ENCODE measurements around the gene ARHGAP25. TPM values are rescaled to one million over a fixed set of nuclear protein-coding genes. Genes with fewer than 3 reads are reported as not detected.

ARHGAP25 gene
- total RNA-seq, 1 donor from 2014 or later = 5.8 TPM

GRCh38 chr2:68722712-68723111, 11.9 kb upstream of the ARHGAP25 start:
- H3K36me3 ChIP-seq = no peaks in the 10 kb centered on the region
- H3K4me3 Mint-ChIP-seq = no peak overlapping the region
- H2AFZ ChIP-seq (replicated peaks) = no peak overlapping the region

GRCh38 chr2:68723181-68723580, 11.4 kb upstream of the ARHGAP25 start:
- no peak overlapping the region for H2AFZ ChIP-seq (replicated peaks)
- H3K4me2 ChIP-seq = no peak overlapping the region
- DNase-seq (ENCODE audit: low spot score) = no peak
- no peaks in the 10 kb centered on the region for H3K9me3 Mint-ChIP-seq
- no peak overlapping the region for H3K27ac ChIP-seq
- H3K9me3 ChIP-seq (ENCODE audit: low read depth) = no peaks in the 10 kb centered on the region
- H3K27ac Mint-ChIP-seq = no peak overlapping the region
- no peaks in the 10 kb centered on the region for H3K79me2 ChIP-seq (ENCODE audit: low read depth)
- no peak overlapping the region for H3K9ac ChIP-seq
- TF ChIP-seq CTCF (IDR thresholded peaks at IDR 0.05) (no peak), EZH2 (IDR thresholded peaks at IDR 0.05) (no peak), EZH2phosphoT487 (IDR thresholded peaks at IDR 0.05) (no peak)
- H3K27me3 ChIP-seq = no peaks in the 10 kb centered on the region
- no peaks in the 10 kb centered on the region for H3K4me1 Mint-ChIP-seq
- peaks cover 4% of the 10 kb centered on the region for H3K27me3 Mint-ChIP-seq (ENCODE audit: insufficient read depth, low read depth)
- no peaks in the 10 kb centered on the region for H3K4me1 ChIP-seq
- H3K36me3 ChIP-seq = no peaks in the 10 kb centered on the region
- no peaks in the 10 kb centered on the region for H3K36me3 Mint-ChIP-seq
- no peaks in the 10 kb centered on the region for H4K20me1 ChIP-seq (ENCODE audit: low read depth)
- no peaks in the 10 kb centered on the region for H3F3A ChIP-seq (ENCODE audit: low read depth)
- no peak overlapping the region for H3K4me3 Mint-ChIP-seq
- H3K4me3 ChIP-seq = no peak overlapping the region

More at GRCh38 chr2:68722712-68723111, 11.9 kb upstream of the ARHGAP25 start:
- no peaks in the 10 kb centered on the region for H3K9me3 ChIP-seq (ENCODE audit: low read depth)
- H3K4me3 ChIP-seq = no peak overlapping the region
- no peaks in the 10 kb centered on the region for H3K79me2 ChIP-seq (ENCODE audit: low read depth)
- no peak overlapping the region for H3K27ac ChIP-seq
- Mint-ChIP-seq H3K36me3 (no peaks in the 10 kb centered on the region), H3K9me3 (no peaks in the 10 kb centered on the region), H3K27me3 (ENCODE audit: insufficient read depth, low read depth) (peaks cover 4% of the 10 kb centered on the region), H3K4me1 (no peaks in the 10 kb centered on the region), H3K27ac (no peak overlapping the region)
- no peak overlapping the region for H3K9ac ChIP-seq
- DNase-seq (ENCODE audit: low spot score) = peak; percentile 18
- TF ChIP-seq CTCF (IDR thresholded peaks at IDR 0.05) (peak; percentile 37), EZH2 (IDR thresholded peaks at IDR 0.05) (no peak), EZH2phosphoT487 (IDR thresholded peaks at IDR 0.05) (no peak)
- no peaks in the 10 kb centered on the region for H3K27me3 ChIP-seq
- no peaks in the 10 kb centered on the region for H4K20me1 ChIP-seq (ENCODE audit: low read depth)
- H3F3A ChIP-seq (ENCODE audit: low read depth) = no peaks in the 10 kb centered on the region
- no peaks in the 10 kb centered on the region for H3K4me1 ChIP-seq
- no peak overlapping the region for H3K4me2 ChIP-seq

GRCh38 chr2:68726100-68726499, 8.5 kb upstream of the ARHGAP25 start:
- DNase-seq (ENCODE audit: low spot score) = no peak
- Histone ChIP-seq H3F3A (ENCODE audit: low read depth) (no peaks in the 10 kb centered on the region), H4K20me1 (ENCODE audit: low read depth) (no peaks in the 10 kb centered on the region), H3K79me2 (ENCODE audit: low read depth) (no peaks in the 10 kb centered on the region), H3K27ac (no peak overlapping the region), H3K27me3 (no peaks in the 10 kb centered on the region), H2AFZ (replicated peaks) (no peak overlapping the region), H3K9ac (no peak overlapping the region), H3K4me1 (no peaks in the 10 kb centered on the region), H3K4me2 (no peak overlapping the region), H3K36me3 (no peaks in the 10 kb centered on the region), H3K9me3 (ENCODE audit: low read depth) (no peaks in the 10 kb centered on the region), H3K4me3 (no peak overlapping the region)
- no peak for TF ChIP-seq EZH2phosphoT487 (IDR thresholded peaks at IDR 0.05)
- TF ChIP-seq CTCF (IDR thresholded peaks at IDR 0.05) = no peak
- no peak for TF ChIP-seq EZH2 (IDR thresholded peaks at IDR 0.05)
- Mint-ChIP-seq H3K27ac (no peak overlapping the region), H3K4me3 (no peak overlapping the region), H3K4me1 (no peaks in the 10 kb centered on the region), H3K27me3 (ENCODE audit: insufficient read depth, low read depth) (peaks cover 7% of the 10 kb centered on the region), H3K9me3 (no peaks in the 10 kb centered on the region), H3K36me3 (no peaks in the 10 kb centered on the region)
